K562 (cell line): ENCODE data around the gene REEP3.

Experiments used
- CBX5 ChIP-seq: IDR thresholded peaks from 2 replicates; pipeline ENCODE4 v1.6.1; 2014; ENCODE audit warnings: low read depth, borderline replicate concordance
- FOXK1 ChIP-seq: sonication (generic); formaldehyde crosslinking; IDR thresholded peaks from 2 replicates; pipeline ENCODE4 v1.8.0; 2022; ENCODE audit warnings: missing genetic modification reagents, mild to moderate bottlenecking, borderline replicate concordance
- GATA2 ChIP-seq: sonication (generic); formaldehyde crosslinking; IDR thresholded peaks from 2 replicates; pipeline ENCODE4 v1.4.0; 2020; ENCODE audit warnings: mild to moderate bottlenecking, missing genetic modification reagents
- HNRNPH1 ChIP-seq: fragments of 200-400 bp; formaldehyde crosslinking; optimal IDR thresholded peaks from 2 replicates; pipeline ENCODE3; 2017; ENCODE audit warnings: low read depth, mild to moderate bottlenecking, low read length, moderate library complexity
- PTBP1 ChIP-seq: fragments of 200-400 bp; formaldehyde crosslinking; IDR thresholded peaks from 2 replicates; pipeline ENCODE4 v1.6.1; 2017; ENCODE audit warnings: low read depth, low read length
- SIN3A ChIP-seq, 2 experiments: fragments of 150-350 bp in 1 of 2; IDR thresholded peaks; 2 replicates each; pipeline ENCODE4 v1.6.1; 2011 to 2016; ENCODE audit warnings: borderline replicate concordance in 2 of 2, low read depth in 2 of 2, low read length in 2 of 2, mild to moderate bottlenecking in 2 of 2, moderate library complexity in 2 of 2; ENCODE audit not compliant: control insufficient read depth in 1 of 2
- SMAD1 ChIP-seq: fragments of 150-350 bp; IDR thresholded peaks from 2 replicates; pipeline ENCODE4 v1.6.1; 2014; ENCODE audit warnings: low read length, low read depth; ENCODE audit not compliant: partially characterized antibody
- TAF7 ChIP-seq: fragments of 450-650 bp; IDR thresholded peaks from 2 replicates; pipeline ENCODE4 v1.6.1; 2016; ENCODE audit warnings: missing genetic modification characterization, missing compliant biosample characterization
- ZFP1 ChIP-seq: fragments of 450-650 bp; formaldehyde crosslinking; IDR thresholded peaks from 2 replicates; pipeline ENCODE4 v1.4.0; 2020; ENCODE audit warnings: mild to moderate bottlenecking, mixed read lengths
- TF ChIP-seq, protein P1 (sequence below), 3 experiments: IDR thresholded peaks in 2 of 3; conservative IDR thresholded peaks in 1 of 3; 2 replicates each; pipeline ENCODE4 v1.5.1; 2011 to 2012; ENCODE audit warnings: low read length in 3 of 3, mild to moderate bottlenecking in 3 of 3, control low read depth in 2 of 3, improper control_type of control experiment in 1 of 3, inconsistent platforms in 1 of 3, low read depth in 1 of 3, mixed read lengths in 1 of 3, moderate library complexity in 1 of 3; ENCODE audit not compliant: insufficient read depth in 2 of 3

DNA sequence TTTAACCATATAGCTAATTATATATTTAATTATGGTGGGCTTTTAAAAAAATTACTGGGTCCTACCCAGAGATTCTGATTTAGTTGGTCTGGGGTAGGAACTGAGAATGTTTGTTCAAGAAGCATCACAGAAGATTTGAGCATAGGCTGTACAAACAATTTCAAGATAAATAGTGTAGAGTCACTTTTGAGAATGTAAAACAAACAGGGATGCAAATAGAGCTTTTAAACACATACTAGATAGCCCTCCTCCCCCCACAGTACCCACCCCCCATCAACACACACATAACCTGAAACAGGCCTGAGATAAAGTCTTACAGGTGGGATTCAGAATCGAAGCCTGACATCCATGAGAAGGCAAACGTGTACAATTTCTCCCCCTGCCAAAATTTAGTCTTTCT is 15.6 kb upstream of the REEP3 start:
- TF ChIP-seq CBX5 (no peak), SIN3A (IDR thresholded peaks at IDR 0.05; ENCODE audit: borderline replicate concordance in 2 of 2, control insufficient read depth in 1 of 2, low read depth in 2 of 2, low read length in 2 of 2) (no peak), SMAD1 (no peak), HNRNPH1 (no peak), TAF7 (tag) (no peak), PTBP1 (no peak), ZFP1 (CRISPR knock-in tag) (no peak), FOXK1 (CRISPR knock-in tag) (no peak), GATA2 (CRISPR knock-in tag) (no peak)
- TF ChIP-seq, protein P1, sequence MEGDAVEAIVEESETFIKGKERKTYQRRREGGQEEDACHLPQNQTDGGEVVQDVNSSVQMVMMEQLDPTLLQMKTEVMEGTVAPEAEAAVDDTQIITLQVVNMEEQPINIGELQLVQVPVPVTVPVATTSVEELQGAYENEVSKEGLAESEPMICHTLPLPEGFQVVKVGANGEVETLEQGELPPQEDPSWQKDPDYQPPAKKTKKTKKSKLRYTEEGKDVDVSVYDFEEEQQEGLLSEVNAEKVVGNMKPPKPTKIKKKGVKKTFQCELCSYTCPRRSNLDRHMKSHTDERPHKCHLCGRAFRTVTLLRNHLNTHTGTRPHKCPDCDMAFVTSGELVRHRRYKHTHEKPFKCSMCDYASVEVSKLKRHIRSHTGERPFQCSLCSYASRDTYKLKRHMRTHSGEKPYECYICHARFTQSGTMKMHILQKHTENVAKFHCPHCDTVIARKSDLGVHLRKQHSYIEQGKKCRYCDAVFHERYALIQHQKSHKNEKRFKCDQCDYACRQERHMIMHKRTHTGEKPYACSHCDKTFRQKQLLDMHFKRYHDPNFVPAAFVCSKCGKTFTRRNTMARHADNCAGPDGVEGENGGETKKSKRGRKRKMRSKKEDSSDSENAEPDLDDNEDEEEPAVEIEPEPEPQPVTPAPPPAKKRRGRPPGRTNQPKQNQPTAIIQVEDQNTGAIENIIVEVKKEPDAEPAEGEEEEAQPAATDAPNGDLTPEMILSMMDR (IDR thresholded peaks at IDR 0.05 in 2 of 3, conservative IDR thresholded peaks at IDR 0.05 in 1 of 3; ENCODE audit: insufficient read depth in 2 of 3, low read depth in 1 of 3, low read length in 3 of 3) = no peak
